ENCODE results near the gene RHCE.

DNA sequence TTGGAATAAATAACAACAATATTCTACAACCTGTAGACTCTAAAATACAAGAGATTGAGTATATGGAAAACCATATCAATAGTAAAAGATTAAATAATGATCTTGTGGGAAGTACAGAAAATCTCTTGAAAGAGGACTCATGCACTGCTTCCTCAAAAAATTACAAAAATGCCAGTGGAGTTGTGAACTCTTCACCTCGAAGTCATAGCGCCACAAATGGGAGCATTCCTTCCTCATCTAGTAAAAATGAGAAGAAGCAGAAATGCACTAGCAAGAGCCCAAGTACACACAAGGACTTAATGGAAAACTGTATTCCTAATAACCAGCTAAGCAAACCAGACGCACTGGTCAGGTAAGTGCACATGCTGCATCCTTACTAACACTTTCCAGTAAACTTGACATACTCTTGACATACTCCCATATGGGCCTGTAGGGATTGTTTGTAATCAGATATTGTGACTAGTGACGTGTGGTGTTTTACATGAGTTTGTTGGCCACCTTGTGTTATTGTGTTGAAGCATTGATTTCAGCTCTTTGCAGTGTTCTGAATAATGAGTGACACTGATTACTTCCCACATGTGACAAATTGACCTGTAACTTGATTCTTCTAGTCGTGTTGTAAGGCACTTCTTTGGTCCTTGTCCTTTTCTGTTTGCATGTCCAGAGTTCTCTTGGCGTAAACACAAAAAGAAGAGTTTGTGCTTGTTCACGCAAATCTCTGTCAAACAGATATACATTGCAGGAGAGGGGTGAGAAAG, 38.1 kb upstream of the RHCE start:
- TF ChIP-seq POLR2A (IDR thresholded peaks at IDR 0.05; ENCODE audit: low read depth, low read length), result no peak
- no peak for TF ChIP-seq TAF1 (IDR thresholded peaks at IDR 0.05; ENCODE audit: borderline replicate concordance, low read depth, low read length)
- TF ChIP-seq POLR2AphosphoS5 (IDR thresholded peaks at IDR 0.05; ENCODE audit: low read depth, low read length), result no peak

Measured in GM12892 (cell line).